CD14-positive monocyte (primary cell): ENCODE data around the gene RECQL5. TPM values are rescaled to one million over a fixed set of nuclear protein-coding genes. Genes with fewer than 3 reads are reported as not detected.
A peak's percentile ranks its signal among the peaks of the same experiment; 100 is the strongest.

Experiments used
- DNase-seq, 3 donors: peaks; one replicate each; pipeline ENCODE4 v3.0.0-alpha.2; 2011 to 2022
- H2AFZ ChIP-seq: 2 replicates; pipeline ENCODE4 v1.6.0; 2012; ENCODE audit warnings: mild to moderate bottlenecking, low read depth, low read length, inconsistent platforms; ENCODE audit not compliant: insufficient read depth, poor library complexity, severe bottlenecking
- H3K27ac ChIP-seq, 2 donors: 1 replicate in 1 of 2; 2 replicates in 1 of 2; pipeline ENCODE4 v1.5.1; 2012 to 2013; ENCODE audit warnings: low read length in 2 of 2, control low read depth in 1 of 2, inconsistent platforms in 1 of 2, low read depth in 1 of 2, mild to moderate bottlenecking in 1 of 2
- H3K27me3 ChIP-seq, 2 donors: one replicate each; pipeline versions ENCODE4 v1.6.0 to v1.6.1; 2011 to 2013; ENCODE audit warnings: low read length in 2 of 2; ENCODE audit not compliant: control insufficient read depth in 2 of 2, insufficient read depth in 2 of 2
- H3K36me3 ChIP-seq, 2 donors: replicated peaks in 1 of 2; 1 replicate in 1 of 2; 2 replicates in 1 of 2; pipeline versions ENCODE4 v1.5.1 to v1.6.1; 2012 to 2013; ENCODE audit warnings: low read length in 2 of 2, control low read depth in 1 of 2, inconsistent platforms in 1 of 2, mild to moderate bottlenecking in 1 of 2; ENCODE audit not compliant: insufficient read depth in 2 of 2, control insufficient read depth in 1 of 2
- H3K4me1 ChIP-seq, 2 donors: 1 replicate in 1 of 2; 2 replicates in 1 of 2; pipeline versions ENCODE4 v1.5.1 to v1.6.1; 2012 to 2013; ENCODE audit warnings: low read length in 2 of 2, control low read depth in 1 of 2, inconsistent platforms in 1 of 2, mild to moderate bottlenecking in 1 of 2, moderate library complexity in 1 of 2; ENCODE audit not compliant: insufficient read depth in 2 of 2, control insufficient read depth in 1 of 2
- H3K4me2 ChIP-seq: replicated peaks from 2 replicates; pipeline ENCODE3; 2012; ENCODE audit warnings: low read length, moderate library complexity, mild to moderate bottlenecking; ENCODE audit not compliant: poor library complexity, severe bottlenecking; ENCODE audit errors: extremely low read depth
- H3K4me3 ChIP-seq, 3 experiments: fragments of 200-600 bp in 1 of 3; sonication (generic) in 1 of 3; replicated peaks in 1 of 3; 1 replicate in 2 of 3; 2 replicates in 1 of 3; pipeline ENCODE4 v1.5.1; 2011 to 2013; ENCODE audit warnings: low read length in 3 of 3, mild to moderate bottlenecking in 3 of 3, control low read depth in 2 of 3, low read depth in 2 of 3, inconsistent platforms in 1 of 3, moderate library complexity in 1 of 3
- H3K79me2 ChIP-seq: 2 replicates; pipeline ENCODE4 v1.6.0; 2012; ENCODE audit warnings: mild to moderate bottlenecking, control low read depth, inconsistent platforms, low read length, moderate library complexity; ENCODE audit not compliant: insufficient read depth
- H3K9ac ChIP-seq: 2 replicates; pipeline ENCODE4 v1.6.0; 2017; ENCODE audit warnings: low read length, mild to moderate bottlenecking; ENCODE audit not compliant: insufficient read depth, poor library complexity, severe bottlenecking
- H3K9me3 ChIP-seq, 2 donors: replicated peaks in 1 of 2; 1 replicate in 1 of 2; 2 replicates in 1 of 2; pipeline versions ENCODE4 v1.5.1 to v1.6.1; 2012 to 2013; ENCODE audit warnings: low read length in 2 of 2, control low read depth in 1 of 2; ENCODE audit not compliant: control insufficient read depth in 1 of 2, insufficient read depth in 1 of 2
- H4K20me1 ChIP-seq: 2 replicates; pipeline ENCODE4 v1.6.0; 2012; ENCODE audit warnings: mild to moderate bottlenecking, low read length, control low read depth, moderate library complexity; ENCODE audit not compliant: insufficient read depth
- H3K27ac Mint-ChIP-seq, 7 donors: one replicate each; pipeline ENCODE4 v1.8.0; 2020; ENCODE audit warnings: mild to moderate bottlenecking in 7 of 7, mixed read lengths in 7 of 7, moderate library complexity in 6 of 7, inconsistent platforms in 2 of 7
- H3K27me3 Mint-ChIP-seq, 3 donors: one replicate each; pipeline ENCODE4 v1.8.0; 2021 to 2022; ENCODE audit warnings: low read depth in 3 of 3, mild to moderate bottlenecking in 3 of 3, mixed read lengths in 3 of 3, moderate library complexity in 3 of 3, inconsistent platforms in 1 of 3
- H3K36me3 Mint-ChIP-seq, 2 donors: one replicate each; pipeline ENCODE4 v1.8.0; 2020; ENCODE audit warnings: mixed read lengths in 2 of 2, inconsistent platforms in 1 of 2, mild to moderate bottlenecking in 1 of 2
- H3K4me1 Mint-ChIP-seq: one replicate; pipeline ENCODE4 v1.8.0; 2020; ENCODE audit warnings: mild to moderate bottlenecking, mixed read lengths
- H3K4me3 Mint-ChIP-seq, 2 donors: one replicate each; pipeline ENCODE4 v1.8.0; 2020; ENCODE audit warnings: mild to moderate bottlenecking in 2 of 2, mixed read lengths in 2 of 2, moderate library complexity in 1 of 2
- H3K9me3 Mint-ChIP-seq, 7 donors: one replicate each; pipeline ENCODE4 v1.8.0; 2020 to 2022; ENCODE audit warnings: mixed read lengths in 7 of 7, mild to moderate bottlenecking in 6 of 7, moderate library complexity in 6 of 7, inconsistent platforms in 2 of 7
- CTCF ChIP-seq: fragments of 200-600 bp; IDR thresholded peaks from one replicate; pipeline ENCODE4 v1.8.0; 2022; ENCODE audit warnings: antibody characterized with exemption, mild to moderate bottlenecking
- WGBS: methylation state at CpG from one replicate; pipeline ENCODE4 v1.1.5; 2013; ENCODE audit warnings: missing lambda C conversion rate; ENCODE audit not compliant: insufficient coverage; 5-methylcytosine and 5-hydroxymethylcytosine counted together
- intact Hi-C, 2 donors: fragments of 100-400 bp; cut with micrococcal nuclease; formaldehyde crosslinking; loops; one replicate each; pipeline versions ENCODE4 v1.15.0 to v1.15.1; 2023
- polyA plus RNA-seq, 3 donors: library from polyadenylated mRNA; depleted of rRNA in 1 of 3; unstranded in 2 of 3; stranded (reverse) in 1 of 3; fragments of 300-500 nt in 2 of 3; fragments of >200 nt in 1 of 3; fragmentation: Illumina TruSeq in 2 of 3; gene quantifications; 1 replicate in 2 of 3; 2 replicates in 1 of 3; pipeline ENCODE4 v1.2.3, GENCODE V29; 2012 to 2021

RECQL5 gene
- polyA plus RNA-seq, 3 donors, result 3.1 to 27.7 (median 4.4) TPM

GRCh38 chr17:75633486-75634375, 33.2 kb downstream of the RECQL5 start:
- Mint-ChIP-seq H3K27ac (peak overlapping the region in 1 of 7 donors; percentile 76), H3K27me3 (peaks cover 2 to 8% (median 4%) of the 10 kb centered on the region in 3 donors), H3K4me3 (no peak overlapping the region), H3K4me1 (peaks cover 11% of the 10 kb centered on the region), H3K9me3 (peaks cover 0 to 2% (median 0%) of the 10 kb centered on the region in 7 donors), H3K36me3 (peaks cover 12 to 13% of the 10 kb centered on the region in 2 donors)
- H3K4me2 ChIP-seq, result peak overlapping the region; percentile 27
- H3K27me3 ChIP-seq, result no peaks in the 10 kb centered on the region
- peaks cover 1 to 8% of the 10 kb centered on the region in 2 donors for H3K36me3 ChIP-seq
- no peak overlapping the region for H3K27ac ChIP-seq
- peaks cover 13% of the 10 kb centered on the region for H4K20me1 ChIP-seq
- no peaks in the 10 kb centered on the region for H3K79me2 ChIP-seq
- peak; percentile 22 to 38 (median 28) for DNase-seq
- no peak for TF ChIP-seq CTCF
- H3K9ac ChIP-seq, result no peak overlapping the region
- H3K9me3 ChIP-seq, result no peaks in the 10 kb centered on the region
- no peak overlapping the region for H2AFZ ChIP-seq
- no peak overlapping the region for H3K4me3 ChIP-seq
- WGBS, result 33% methylated on average over 18 of the region's 27 CpGs
- intact Hi-C loops, result loop anchor here (1.0 to 5.0 kb wide), 3 partner anchors 39 to 117 kb away; no protein-coding TSS in a partner anchor
- peaks cover 5 to 13% of the 10 kb centered on the region in 2 donors for H3K4me1 ChIP-seq

- no peak within 1 kb of the TSS for H3K4me3 Mint-ChIP-seq
- H3K36me3 Mint-ChIP-seq, result peaks cover 11 to 17% of the 10 kb centered on the region in 2 donors
- H3K9me3 ChIP-seq, result no peaks in the 10 kb centered on the region
- H3K27me3 Mint-ChIP-seq, result peaks cover 2 to 8% (median 4%) of the 10 kb centered on the region in 3 donors
- H3K4me3 ChIP-seq, result no peak within 1 kb of the TSS
- TF ChIP-seq CTCF, result peak; percentile 87
- no peaks in the 10 kb centered on the region for H3K79me2 ChIP-seq
- peaks cover 0 to 2% (median 0%) of the 10 kb centered on the region in 7 donors for H3K9me3 Mint-ChIP-seq
- H3K4me2 ChIP-seq, result peak within 1 kb of the TSS; percentile 27
- peaks cover 13% of the 10 kb centered on the region for H4K20me1 ChIP-seq
- 24% methylated on average over 19 of the region's 19 CpGs for WGBS
- no peak within 1 kb of the TSS for H3K27ac ChIP-seq
- peak within 1 kb of the TSS in 1 of 7 donors; percentile 76 for H3K27ac Mint-ChIP-seq
- peaks cover 5 to 13% of the 10 kb centered on the region in 2 donors for H3K4me1 ChIP-seq
- no peak within 1 kb of the TSS for H2AFZ ChIP-seq
- no peak within 1 kb of the TSS for H3K9ac ChIP-seq
- peak; percentile 76 to 85 (median 78) for DNase-seq
- peaks cover 11% of the 10 kb centered on the region for H3K4me1 Mint-ChIP-seq
- H3K36me3 ChIP-seq, result peaks cover 9 to 15% of the 10 kb centered on the region in 2 donors
- intact Hi-C loops, result loop anchor here (1.0 to 5.0 kb wide), 3 partner anchors 39 to 118 kb away; no protein-coding TSS in a partner anchor
- H3K27me3 ChIP-seq, result no peaks in the 10 kb centered on the region
Observed at GRCh38 chr17:75632863-75633485, 34.0 kb downstream of the RECQL5 start, which contains the start of gene SMIM5. Gene SMIM5 (plus strand): TSS chr17:75633434. CDS start chr17:75640202, 6,768 bp downstream.
